ENCODE results near the gene RIT1. TPM values are rescaled to one million over a fixed set of nuclear protein-coding genes. Genes with fewer than 3 reads are reported as not detected.
A peak's percentile ranks its signal among the peaks of the same experiment; 100 is the strongest.
"Not testable (repeated sequence)": the region's sequence is repeated elsewhere in the genome, so short reads cannot be mapped to it uniquely, and the experiment has no call there.

Gene RIT1
- total RNA-seq, 1 donor = 128 TPM

DNA sequence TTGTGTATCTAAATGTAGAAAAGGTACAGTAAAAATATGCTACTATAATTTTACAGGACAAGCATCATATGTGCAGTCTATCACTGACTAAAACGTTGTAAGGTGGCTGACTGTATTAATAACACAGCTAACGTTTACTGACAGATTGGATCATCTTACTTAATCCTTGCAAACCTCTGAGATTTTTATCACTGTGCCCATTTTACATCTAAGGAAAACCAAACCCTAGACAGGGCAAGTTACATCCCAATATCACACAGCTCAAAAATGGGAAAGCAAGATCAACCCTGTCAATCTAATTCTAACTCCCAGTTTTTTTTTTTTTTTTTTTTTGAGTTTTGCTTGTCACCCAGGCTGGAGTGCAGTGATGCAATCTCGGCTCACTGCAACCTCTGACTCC lies 7.5 kb upstream of the RIT1 start:
- Histone ChIP-seq H3K4me1 (ENCODE audit: insufficient read depth, low read length) (no peaks in the 10 kb centered on the region), H3K4me3 (ENCODE audit: low read length) (no peak overlapping the region), H3K9me3 (ENCODE audit: low read depth, low read length) (no peaks in the 10 kb centered on the region), H3K27me3 (ENCODE audit: insufficient read depth, low read length) (no peaks in the 10 kb centered on the region)

DNA sequence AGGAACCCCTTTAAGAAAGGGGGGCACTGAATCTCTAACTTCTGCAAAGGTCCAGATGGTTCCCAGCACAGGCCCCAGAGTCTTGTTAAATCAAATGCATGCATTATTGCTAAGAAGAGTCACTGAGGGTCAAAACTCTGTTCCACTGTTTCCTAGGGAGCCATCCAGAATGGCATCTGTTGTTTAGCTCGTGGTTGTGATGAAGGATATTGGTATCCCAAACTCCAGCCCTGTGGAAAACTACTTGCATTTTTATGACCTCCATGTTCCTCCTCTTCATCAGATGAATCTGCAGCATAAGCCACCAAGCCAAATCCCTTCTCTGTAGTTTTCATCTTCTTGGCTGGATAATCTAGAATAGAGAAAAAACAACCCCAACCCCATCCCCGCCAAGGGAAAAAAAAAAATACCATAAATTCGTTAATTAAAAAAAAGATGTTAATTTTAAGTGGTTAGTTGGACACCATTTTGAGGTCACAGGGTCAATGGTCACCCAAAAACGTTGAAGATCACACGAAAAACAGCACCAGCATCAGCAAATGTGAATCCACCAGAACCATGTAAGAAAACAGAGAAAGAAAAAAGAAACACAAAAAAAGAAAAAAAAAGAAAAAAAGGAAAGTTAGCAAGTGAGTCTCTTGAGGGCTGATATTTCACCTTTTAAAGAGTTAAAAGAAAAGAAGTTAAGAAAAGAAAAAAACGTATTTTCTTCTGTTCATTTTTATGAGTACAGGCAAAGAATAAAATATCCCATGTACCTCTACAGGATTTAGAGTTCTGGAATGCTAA lies 3.0 kb upstream of the RIT1 start:
- Histone ChIP-seq H3K4me3 (ENCODE audit: low read length) (no peak overlapping the region), H3K9me3 (ENCODE audit: low read depth, low read length) (no peaks in the 10 kb centered on the region), H3K4me1 (ENCODE audit: insufficient read depth, low read length) (peaks cover 21% of the 10 kb centered on the region), H3K27me3 (ENCODE audit: insufficient read depth, low read length) (no peaks in the 10 kb centered on the region)

DNA sequence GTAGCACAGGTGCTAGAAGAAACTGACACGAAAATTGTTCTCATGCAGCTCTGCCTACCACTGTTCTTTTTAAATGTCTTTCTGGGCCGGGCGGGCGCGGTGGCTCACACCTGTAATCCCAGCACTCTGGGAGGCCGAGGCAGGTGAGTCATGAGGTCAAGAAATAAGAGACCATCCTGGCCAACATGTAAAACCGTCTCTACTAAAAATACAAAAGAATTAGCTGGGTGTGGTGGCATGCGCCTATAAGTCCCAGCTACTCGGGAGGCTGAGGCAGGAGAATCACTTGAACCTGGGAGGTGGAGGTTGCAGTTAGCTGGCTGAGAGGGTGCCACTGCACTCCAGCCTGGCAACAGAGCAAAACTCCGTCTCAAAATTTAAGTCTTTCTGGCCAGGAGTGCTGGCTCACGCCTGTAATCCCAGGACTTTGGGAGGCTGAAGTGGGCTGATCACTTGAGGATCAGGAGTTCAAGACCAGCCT lies 947 bp upstream of the RIT1 start:
- H3K4me1 ChIP-seq (ENCODE audit: insufficient read depth, low read length) = peaks cover 25% of the 10 kb centered on the region
- H3K27me3 ChIP-seq (ENCODE audit: insufficient read depth, low read length) = no peaks in the 10 kb centered on the region
- H3K9me3 ChIP-seq (ENCODE audit: low read depth, low read length) = no peaks in the 10 kb centered on the region
- no peak overlapping the region for H3K4me3 ChIP-seq (ENCODE audit: low read length)

DNA sequence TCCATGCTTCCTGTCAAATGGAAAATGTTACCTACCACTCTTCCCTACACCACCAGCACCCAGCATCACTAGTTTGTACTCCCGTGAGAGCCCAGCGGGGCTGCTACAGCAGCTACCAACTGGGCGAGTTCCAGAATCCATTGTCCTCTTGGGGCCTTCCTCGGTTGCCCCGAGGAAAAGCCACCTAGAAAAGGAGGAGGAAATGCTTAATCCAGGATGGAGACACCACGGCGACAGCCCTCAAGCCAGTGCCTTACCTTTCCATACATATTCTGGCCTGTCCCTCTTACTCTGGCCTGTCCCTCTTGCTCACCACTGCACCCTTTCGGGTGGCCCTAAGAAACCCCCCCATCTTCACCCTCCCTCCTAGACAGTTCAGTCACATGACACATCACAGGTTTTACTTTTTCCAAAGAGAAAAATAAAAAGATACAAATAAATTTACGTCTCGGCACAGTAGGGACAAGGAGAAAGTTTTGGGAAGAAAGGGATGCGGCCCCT lies 478 bp downstream of the RIT1 start:
- Histone ChIP-seq H3K4me1 (ENCODE audit: insufficient read depth, low read length) (peaks cover 25% of the 10 kb centered on the region), H3K9me3 (ENCODE audit: low read depth, low read length) (no peaks in the 10 kb centered on the region)

DNA sequence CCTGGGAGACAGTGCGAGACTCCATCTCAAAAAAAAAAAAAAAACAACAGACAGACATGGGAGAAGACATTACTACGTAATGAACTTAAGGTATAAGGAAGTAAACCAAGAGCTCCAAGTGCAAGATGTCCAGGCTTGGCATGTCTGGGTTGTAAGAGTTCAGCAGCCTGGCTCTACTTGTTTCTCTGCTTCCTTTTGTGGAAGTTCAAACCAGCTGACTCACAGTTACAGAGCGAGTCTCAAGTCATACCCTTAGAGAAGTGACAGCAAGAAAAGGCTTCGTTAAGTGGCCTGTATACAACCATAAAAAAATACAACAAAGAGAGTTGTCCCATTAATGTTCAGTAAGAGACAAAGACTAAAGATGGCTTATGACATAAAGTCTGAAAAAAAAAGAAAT lies 1.3 kb downstream of the RIT1 start:
- H3K4me3 ChIP-seq (ENCODE audit: low read length) = peak overlapping the region; percentile 88
- no peaks in the 10 kb centered on the region for H3K27me3 ChIP-seq (ENCODE audit: insufficient read depth, low read length)
- no peaks in the 10 kb centered on the region for H3K9me3 ChIP-seq (ENCODE audit: low read depth, low read length)
- peaks cover 25% of the 10 kb centered on the region for H3K4me1 ChIP-seq (ENCODE audit: insufficient read depth, low read length)

More for the DNA sequence above, 478 bp downstream of the RIT1 start:
- Histone ChIP-seq H3K4me3 (ENCODE audit: low read length) (peak overlapping the region; percentile 88), H3K27me3 (ENCODE audit: insufficient read depth, low read length) (no peaks in the 10 kb centered on the region)

DNA sequence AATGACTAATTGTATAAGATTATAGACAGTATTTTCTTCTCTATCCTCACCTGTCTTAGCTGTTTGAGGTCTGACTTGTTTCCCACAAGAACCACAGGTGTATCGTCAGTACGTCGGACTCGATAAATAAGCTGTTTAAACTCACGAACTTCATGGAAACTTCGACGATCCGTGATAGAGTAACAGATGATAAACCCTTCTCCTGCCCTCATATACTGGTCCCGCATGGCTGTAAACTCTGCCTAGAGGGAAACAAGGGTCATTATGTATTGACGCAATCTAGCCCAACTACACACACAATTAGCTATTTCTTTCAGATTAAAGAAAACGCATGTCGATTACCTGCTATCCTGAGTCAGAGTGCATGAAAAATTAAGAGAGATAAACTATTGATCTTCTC lies 6.9 kb downstream of the RIT1 start:
- Histone ChIP-seq H3K9me3 (ENCODE audit: low read depth, low read length) (no peaks in the 10 kb centered on the region), H3K4me3 (ENCODE audit: low read length) (no peak overlapping the region), H3K4me1 (ENCODE audit: insufficient read depth, low read length) (peaks cover 4% of the 10 kb centered on the region), H3K27me3 (ENCODE audit: insufficient read depth, low read length) (no peaks in the 10 kb centered on the region)

DNA sequence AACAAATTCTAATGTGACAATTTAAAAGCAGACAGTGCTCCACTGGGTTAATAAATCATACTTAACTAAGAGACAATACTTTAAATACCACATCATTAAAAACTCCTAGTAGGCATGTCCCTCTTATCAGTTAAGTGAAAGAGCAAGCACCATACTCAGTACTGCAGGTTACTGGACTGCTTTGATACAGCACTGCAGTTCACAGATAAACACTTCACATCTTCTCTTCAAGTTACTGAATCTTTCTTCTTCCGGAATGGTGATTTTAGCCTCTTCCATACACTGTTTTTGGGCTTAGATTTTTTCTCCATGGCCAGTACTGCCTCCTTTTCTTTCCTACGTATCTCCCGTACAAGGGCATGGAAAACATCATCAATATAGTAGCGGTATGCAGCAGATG lies 11.0 kb downstream of the RIT1 start:
- Histone ChIP-seq H3K9me3 (ENCODE audit: low read depth, low read length) (no peaks in the 10 kb centered on the region), H3K27me3 (ENCODE audit: insufficient read depth, low read length) (no peaks in the 10 kb centered on the region), H3K4me1 (ENCODE audit: insufficient read depth, low read length) (no peaks in the 10 kb centered on the region), H3K4me3 (ENCODE audit: low read length) (no peak overlapping the region)

DNA sequence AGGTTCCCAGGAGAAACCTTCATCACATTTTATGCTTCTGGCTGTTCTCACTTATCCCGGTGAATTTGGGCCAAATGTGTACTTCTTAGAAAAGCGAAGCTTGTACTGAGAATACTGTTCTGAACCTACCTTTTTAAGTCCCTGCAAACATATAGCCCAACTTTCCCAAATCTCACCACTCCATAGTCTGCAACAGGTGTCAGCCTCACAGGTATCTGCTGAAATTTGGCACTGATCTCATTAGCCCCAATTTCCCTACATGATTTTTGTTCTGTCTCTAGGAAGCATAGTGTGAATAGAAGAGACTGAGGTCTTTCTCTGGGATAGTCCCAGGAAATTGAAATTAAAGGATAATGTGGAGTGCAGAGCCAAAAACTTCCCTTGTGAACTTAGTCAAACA lies 11.5 kb downstream of the RIT1 start:
- no peak overlapping the region for H3K4me3 ChIP-seq (ENCODE audit: low read length)
- no peaks in the 10 kb centered on the region for H3K27me3 ChIP-seq (ENCODE audit: insufficient read depth, low read length)
- H3K4me1 ChIP-seq (ENCODE audit: insufficient read depth, low read length) = no peaks in the 10 kb centered on the region
- H3K9me3 ChIP-seq (ENCODE audit: low read depth, low read length) = no peaks in the 10 kb centered on the region

DNA sequence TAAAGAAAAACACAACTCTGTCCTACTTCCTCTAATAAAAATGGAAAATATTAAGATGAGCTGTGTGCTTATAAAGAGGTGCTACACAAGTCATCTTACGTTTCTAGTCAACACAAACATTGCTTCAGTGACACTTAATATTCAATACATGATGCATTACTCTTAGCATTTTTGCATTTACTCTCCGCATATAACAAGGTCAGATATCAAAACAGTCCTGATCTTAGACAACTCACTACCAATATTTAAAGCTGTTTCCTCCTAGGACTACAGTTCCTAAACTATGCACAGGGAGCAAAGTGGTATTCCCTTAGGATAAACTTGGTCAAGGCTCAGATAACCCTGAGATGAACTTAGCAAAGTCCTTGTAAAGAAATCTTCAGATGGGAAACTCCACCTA lies 12.3 kb downstream of the RIT1 start:
- H3K4me3 ChIP-seq (ENCODE audit: low read length) = no peak overlapping the region
- peaks cover 2% of the 10 kb centered on the region for H3K4me1 ChIP-seq (ENCODE audit: insufficient read depth, low read length)
- H3K9me3 ChIP-seq (ENCODE audit: low read depth, low read length) = no peaks in the 10 kb centered on the region
- H3K27me3 ChIP-seq (ENCODE audit: insufficient read depth, low read length) = no peaks in the 10 kb centered on the region

DNA sequence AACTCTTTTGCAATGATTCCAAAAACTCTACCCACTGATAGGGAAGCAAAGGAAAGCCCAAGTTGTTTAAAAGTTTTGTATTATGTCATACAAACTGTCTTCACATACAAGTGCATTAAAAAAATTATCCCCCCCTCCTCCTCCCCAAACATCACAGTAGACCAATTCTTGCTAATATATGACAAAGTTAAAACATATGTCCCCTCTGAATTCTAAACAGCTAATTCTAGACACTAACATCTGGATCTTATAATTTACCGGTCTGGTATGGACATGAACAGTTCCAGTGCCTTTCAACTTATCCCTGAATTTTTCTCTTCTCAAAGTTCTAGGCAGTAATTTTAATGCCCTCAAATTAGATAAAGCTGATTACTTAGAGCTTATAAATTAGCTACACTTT lies 13.4 kb downstream of the RIT1 start:
- H3K4me3 ChIP-seq (ENCODE audit: low read length) = no peak overlapping the region
- peaks cover 13% of the 10 kb centered on the region for H3K4me1 ChIP-seq (ENCODE audit: insufficient read depth, low read length)
- H3K27me3 ChIP-seq (ENCODE audit: insufficient read depth, low read length) = no peaks in the 10 kb centered on the region
- H3K9me3 ChIP-seq (ENCODE audit: low read depth, low read length) = no peaks in the 10 kb centered on the region

DNA sequence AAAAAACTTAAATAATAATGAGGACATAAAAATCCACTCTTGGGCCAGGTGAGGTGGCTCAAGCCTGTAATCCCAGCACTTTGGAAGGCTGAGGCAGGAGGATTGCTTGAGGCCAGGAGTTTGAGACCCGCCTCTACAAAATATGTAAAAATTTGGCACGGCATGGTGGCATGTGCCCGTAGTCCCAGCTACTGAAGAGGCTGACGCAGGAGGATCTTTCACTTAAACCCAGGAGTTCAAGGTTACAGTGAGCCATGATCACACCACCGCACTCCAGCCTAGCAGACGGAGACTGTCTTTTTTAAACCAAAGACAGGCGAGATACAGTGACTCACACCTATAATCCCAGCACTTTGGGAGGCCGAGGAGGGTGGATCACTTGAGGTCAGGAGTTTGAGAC lies 14.7 kb downstream of the RIT1 start:
- H3K4me1 ChIP-seq (ENCODE audit: insufficient read depth, low read length) = peaks cover 14% of the 10 kb centered on the region
- not testable (repeated sequence) for H3K4me3 ChIP-seq (ENCODE audit: low read length); H3K27me3 ChIP-seq (ENCODE audit: insufficient read depth, low read length); H3K9me3 ChIP-seq (ENCODE audit: low read depth, low read length)

DNA sequence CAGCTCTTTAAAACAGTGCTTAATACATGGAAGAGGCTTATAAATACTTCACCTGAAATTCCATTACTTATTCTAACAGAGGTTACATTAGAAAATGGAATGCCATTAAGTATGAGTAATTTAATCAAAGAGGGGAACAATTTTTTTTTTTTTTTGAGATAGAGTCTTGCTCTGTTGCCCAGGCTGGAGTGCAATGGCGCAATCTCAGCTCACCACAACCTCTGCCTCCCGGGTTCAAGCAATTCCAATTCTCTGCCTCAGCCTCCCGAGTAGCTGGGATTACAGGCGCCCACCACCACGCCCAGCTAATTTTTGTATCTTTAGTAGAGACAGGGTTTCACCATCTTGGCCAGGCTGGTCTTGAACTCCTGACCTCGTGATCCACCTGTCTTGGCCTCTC lies 15.5 kb downstream of the RIT1 start:
- H3K9me3 ChIP-seq (ENCODE audit: low read depth, low read length); H3K27me3 ChIP-seq (ENCODE audit: insufficient read depth, low read length); H3K4me3 ChIP-seq (ENCODE audit: low read length): not testable (repeated sequence)
- peaks cover 14% of the 10 kb centered on the region for H3K4me1 ChIP-seq (ENCODE audit: insufficient read depth, low read length)

DNA sequence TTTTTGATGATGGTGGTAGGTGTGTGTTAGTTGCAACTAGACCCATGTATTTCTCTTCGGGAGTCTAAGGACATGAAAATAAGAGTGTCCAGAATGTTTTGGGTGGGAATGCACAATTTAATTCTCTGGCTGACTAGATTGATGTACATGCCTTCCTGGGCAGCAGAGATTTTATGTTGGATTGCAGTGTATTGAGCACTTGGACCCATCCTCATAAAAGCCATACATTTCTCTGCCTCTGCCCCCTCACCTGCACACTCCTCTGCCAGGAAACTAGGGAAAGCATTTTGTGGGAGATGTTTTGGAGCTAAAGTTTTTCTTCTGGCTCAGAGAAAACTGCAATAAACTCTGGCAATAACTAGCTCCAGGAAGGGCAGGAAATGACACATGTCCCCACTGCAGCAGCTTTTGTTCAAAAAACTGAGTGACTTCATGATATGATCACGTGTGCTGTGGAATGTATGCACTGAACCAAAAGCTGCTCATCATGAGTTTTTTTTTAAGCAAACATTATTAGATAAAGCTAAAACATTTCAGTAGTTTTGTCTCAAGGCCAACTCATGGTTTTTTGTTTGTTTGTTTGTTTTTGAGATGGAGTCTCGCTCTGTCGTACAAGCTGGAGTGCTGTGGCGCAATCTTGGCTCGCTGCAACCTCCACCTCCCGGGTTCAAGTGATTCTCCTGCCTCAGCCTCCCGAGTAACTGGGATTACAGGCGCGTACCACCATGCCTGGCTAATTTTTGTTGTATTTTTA lies 17.6 kb downstream of the RIT1 start:
- Histone ChIP-seq H3K9me3 (ENCODE audit: low read depth, low read length) (no peaks in the 10 kb centered on the region), H3K4me1 (ENCODE audit: insufficient read depth, low read length) (peaks cover 14% of the 10 kb centered on the region), H3K27me3 (ENCODE audit: insufficient read depth, low read length) (no peaks in the 10 kb centered on the region), H3K4me3 (ENCODE audit: low read length) (no peak overlapping the region)

DNA sequence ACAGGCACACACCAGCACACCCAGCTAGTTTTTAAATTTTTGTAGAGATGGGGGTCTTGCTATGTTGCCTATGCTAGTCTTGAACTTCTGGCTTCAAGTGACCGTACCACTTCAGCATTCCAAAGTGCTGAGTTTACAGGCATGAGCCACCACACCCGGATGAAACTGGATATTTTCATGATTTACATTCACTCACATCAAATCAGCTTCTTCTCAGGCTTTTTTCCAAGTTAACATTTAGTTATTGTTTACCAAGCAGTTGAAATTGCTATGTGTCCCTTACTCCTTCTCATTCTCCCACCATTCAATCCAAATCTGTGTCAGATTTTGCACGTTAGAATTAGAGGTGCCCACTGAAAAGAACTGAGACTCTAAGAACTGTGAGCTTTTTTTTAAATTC lies 18.4 kb downstream of the RIT1 start:
- Histone ChIP-seq H3K9me3 (ENCODE audit: low read depth, low read length) (no peaks in the 10 kb centered on the region), H3K4me1 (ENCODE audit: insufficient read depth, low read length) (peaks cover 14% of the 10 kb centered on the region), H3K4me3 (ENCODE audit: low read length) (no peak overlapping the region), H3K27me3 (ENCODE audit: insufficient read depth, low read length) (no peaks in the 10 kb centered on the region)

DNA sequence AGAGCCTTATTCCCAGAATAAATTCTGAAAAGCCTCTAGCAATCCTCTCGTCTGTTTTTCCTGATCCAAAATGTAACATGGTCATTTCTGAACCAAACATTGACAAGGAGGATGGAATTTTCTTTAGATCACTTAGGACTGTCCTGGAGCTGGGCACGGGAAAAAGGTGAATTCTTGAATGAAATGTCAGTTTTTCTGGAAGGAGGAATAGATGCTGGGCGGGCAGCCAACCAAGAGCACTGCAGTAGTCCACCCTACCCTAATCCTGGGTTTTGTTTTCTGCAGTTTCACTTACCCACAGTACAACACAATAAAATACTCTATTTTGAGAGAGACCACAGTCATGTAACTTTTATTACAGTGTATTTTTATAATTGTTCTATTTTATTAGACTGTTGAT lies 20.9 kb downstream of the RIT1 start:
- Histone ChIP-seq H3K9me3 (ENCODE audit: low read depth, low read length) (no peaks in the 10 kb centered on the region), H3K4me3 (ENCODE audit: low read length) (no peak overlapping the region), H3K4me1 (ENCODE audit: insufficient read depth, low read length) (peaks cover 14% of the 10 kb centered on the region), H3K27me3 (ENCODE audit: insufficient read depth, low read length) (no peaks in the 10 kb centered on the region)
